GM12801 (cell line): ENCODE results near the gene ADK.

Experiments
- TF ChIP-seq, protein P1 (sequence below): IDR thresholded peaks from one replicate; pipeline ENCODE4 v1.5.1; 2011; ENCODE audit warnings: control low read depth; ENCODE audit not compliant: insufficient read length; ENCODE audit errors: extremely low read depth

The ADK gene

DNA sequence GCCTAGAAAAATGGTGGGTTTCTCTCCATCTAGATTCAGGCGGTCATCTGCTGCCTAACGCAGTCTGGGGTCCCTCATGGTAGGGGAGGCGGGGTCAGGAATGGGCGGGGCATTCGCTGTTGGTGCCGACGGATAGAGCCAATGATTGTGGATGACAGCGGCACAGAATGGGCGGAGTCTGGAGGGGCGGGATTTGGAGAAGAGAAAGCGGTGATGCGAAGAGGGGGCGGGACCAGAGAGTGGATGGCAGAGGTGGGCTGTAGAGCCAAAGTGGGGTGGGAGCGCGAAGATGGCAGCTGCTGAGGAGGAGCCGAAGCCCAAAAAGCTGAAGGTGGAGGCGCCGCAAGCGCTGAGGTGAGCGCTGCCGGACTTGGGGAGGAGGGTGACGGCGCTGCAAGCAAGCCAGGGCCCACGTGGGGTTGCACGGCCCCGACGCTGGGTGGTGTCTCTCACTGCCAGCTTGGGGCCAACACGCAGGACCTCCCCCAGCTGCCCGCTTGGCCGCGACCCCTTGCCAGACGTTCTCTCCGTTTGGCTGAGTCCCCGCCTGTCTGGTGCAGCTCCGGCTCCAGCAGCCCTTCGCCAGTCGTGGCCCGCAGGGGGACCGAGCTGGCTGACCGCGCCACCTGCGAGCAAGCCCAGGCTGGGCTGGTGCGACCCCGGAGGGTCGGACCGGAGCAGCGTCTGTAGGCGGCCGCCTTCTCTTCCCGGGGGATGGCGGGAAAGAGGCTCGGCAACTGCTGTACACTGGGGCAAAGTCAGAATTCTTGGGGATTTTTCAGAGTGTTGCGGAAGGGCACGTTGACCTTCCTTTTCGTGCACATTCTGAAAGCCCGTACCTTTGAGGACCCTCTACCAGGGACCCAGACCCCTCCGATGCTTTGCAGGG, at the start of gene ADK:
TSS of gene ADK (plus strand) at position 232 of the 889 bp plus-strand sequence. CDS start at position 290, 58 bp downstream.
- TF ChIP-seq, protein P1, sequence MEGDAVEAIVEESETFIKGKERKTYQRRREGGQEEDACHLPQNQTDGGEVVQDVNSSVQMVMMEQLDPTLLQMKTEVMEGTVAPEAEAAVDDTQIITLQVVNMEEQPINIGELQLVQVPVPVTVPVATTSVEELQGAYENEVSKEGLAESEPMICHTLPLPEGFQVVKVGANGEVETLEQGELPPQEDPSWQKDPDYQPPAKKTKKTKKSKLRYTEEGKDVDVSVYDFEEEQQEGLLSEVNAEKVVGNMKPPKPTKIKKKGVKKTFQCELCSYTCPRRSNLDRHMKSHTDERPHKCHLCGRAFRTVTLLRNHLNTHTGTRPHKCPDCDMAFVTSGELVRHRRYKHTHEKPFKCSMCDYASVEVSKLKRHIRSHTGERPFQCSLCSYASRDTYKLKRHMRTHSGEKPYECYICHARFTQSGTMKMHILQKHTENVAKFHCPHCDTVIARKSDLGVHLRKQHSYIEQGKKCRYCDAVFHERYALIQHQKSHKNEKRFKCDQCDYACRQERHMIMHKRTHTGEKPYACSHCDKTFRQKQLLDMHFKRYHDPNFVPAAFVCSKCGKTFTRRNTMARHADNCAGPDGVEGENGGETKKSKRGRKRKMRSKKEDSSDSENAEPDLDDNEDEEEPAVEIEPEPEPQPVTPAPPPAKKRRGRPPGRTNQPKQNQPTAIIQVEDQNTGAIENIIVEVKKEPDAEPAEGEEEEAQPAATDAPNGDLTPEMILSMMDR, result no peak

DNA sequence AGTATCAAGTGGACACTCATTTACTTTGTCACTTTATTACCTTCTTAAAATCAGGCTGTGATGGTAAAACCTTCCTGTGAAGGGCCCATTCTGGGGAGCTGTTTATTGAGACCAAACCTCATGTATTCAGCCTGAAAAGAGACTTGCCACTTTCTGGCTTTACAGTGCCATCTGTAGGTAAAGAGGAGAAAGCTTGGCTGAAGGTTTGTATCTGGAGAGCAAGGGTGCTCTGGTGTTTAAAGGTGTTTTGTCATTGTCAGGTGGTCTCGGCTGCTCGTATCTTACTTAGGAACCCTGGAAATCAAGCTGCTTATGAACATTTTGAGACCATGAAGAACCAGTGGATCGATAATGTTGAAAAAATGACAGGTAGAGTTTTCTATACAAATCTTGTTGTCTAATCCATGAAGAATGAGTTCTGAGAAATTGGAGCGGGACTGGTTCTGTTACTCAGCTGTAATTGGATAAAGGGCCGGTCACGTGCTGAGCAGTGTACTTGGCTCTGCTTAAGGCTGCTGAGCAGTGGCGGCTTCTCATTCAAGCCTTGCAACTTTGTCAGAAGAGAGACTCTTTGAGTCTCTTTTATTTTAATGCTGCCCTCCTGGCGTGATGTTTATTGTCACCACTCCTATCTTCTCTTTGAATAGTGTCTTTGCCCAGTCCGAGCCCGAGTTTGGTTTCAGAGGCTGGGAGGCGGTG, 47.3 kb upstream of the ADK start:
- TF ChIP-seq, protein P1, result no peak

DNA sequence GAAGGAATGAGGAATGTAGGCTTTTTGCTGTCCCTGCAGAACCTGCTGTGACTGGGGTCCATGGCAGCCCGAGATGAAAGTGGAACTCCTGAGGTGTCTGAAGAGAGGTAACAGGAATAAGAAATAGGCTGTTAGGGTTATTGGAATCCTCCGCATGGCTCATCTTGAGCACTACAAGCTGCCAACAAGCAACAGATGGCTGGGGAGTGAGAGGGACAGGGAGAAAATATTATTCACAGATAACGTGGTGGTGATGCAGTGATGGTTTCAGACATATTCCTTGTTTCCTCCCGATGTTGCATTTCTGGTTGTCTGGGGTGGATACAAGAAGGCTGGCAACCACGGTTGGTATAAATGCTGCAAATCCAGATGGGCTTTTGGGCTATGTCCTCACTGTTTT, 46.5 kb upstream of the ADK start:
- TF ChIP-seq, protein P1, result no peak

DNA sequence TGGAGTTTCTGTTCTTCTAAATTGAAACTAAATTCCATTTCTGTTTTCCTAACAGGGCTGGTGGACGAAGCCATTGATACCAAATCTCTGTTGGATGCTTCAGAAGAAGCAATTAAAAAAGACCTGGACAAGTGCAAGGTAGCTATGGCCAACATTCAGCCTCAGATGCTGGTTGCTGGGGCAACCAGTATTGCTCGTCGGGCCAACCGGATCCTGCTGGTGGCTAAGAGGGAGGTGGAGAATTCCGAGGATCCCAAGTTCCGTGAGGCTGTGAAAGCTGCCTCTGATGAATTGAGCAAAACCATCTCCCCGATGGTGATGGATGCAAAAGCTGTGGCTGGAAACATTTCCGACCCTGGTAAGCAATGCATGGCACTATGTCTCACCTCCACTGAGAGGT, 46.0 kb upstream of the ADK start:
- TF ChIP-seq, protein P1, result no peak

DNA sequence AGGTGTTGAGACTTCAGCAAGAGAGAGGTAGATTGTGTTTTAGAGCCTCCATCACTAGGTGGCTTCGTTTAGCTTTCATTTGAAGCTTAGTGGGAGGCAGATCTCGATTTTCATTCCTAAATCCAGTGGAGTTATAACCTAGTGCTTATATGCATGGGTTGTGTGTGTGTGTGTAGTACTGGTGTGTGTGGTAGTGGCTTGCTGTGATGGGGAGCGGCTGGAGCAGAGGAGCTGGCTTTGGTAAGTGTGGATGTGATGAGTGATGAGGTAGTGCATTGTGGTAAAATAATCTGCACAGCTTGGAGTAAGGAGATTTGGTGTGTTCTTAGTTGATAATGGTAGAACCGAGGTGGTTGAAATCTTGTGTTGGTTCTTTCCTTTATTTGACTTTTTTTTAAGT, 43.6 kb upstream of the ADK start:
- TF ChIP-seq, protein P1, result no peak

DNA sequence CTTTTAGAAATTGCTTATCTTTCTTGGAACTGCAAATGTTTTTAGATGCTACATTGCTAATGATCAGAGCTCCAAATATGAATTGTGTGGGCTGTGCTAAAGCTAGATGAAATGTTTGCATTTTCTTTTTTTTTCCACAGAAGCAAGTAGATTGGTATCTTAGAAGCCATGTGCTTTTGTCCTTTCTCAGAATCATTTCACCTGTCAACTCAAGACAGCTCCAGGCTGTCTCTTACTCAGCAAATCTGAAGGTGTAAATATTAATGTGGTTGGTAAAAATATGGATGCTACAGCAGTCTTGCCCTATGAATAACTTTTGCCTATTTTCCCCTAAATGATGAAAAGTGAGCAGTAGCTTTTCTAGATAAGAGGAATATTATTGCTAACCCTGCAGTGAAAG, 41.6 kb upstream of the ADK start:
- TF ChIP-seq, protein P1, result no peak

DNA sequence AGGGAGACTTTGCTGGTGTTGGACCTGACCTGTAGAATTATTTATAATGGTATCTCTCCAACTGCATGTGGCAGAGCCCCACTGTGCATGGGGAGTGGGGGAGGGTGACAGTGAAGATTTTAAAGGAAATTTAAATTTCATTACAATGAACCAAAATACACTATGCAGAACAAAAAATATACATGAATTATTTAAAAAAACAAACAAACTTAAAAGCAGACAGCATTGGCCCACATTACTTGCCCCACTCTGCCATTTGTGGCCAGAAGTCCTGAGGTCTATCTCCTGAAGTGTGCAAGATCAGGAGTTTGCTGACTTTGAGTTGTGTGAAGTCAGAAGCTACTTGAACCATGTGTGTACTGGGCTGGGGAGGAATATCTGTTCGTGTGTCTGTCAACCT, 40.9 kb upstream of the ADK start:
- TF ChIP-seq, protein P1, result no peak
